ENCODE measurements around the gene MDM2. TPM values are rescaled to one million over a fixed set of nuclear protein-coding genes. Genes with fewer than 3 reads are reported as not detected.

Gene MDM2
- total RNA-seq, 1 experiment from 2014 or later = 159 TPM

GRCh38 chr12:68812553-68813241 lies 4.7 kb downstream of the MDM2 start:
- Histone ChIP-seq H3K79me1 (ENCODE audit: insufficient read depth, low read depth, low read length, poor library complexity, severe bottlenecking) (no peaks in the 10 kb centered on the region), H2BK20ac (ENCODE audit: low read depth, low read length, poor library complexity, severe bottlenecking) (no peak overlapping the region), H3T11ph (ENCODE audit: low read length) (no peak overlapping the region), H3K4me2 (ENCODE audit: insufficient read depth, insufficient read length, low read length) (no peak overlapping the region), H4K91ac (ENCODE audit: insufficient read length, low read depth, low read length) (no peak overlapping the region), H3K23ac (ENCODE audit: insufficient read length, low read depth, low read length) (no peak overlapping the region), H4K5ac (ENCODE audit: insufficient read length, low read depth, low read length) (no peak overlapping the region), H2BK120ac (ENCODE audit: low read depth, low read length, poor library complexity, severe bottlenecking) (no peak overlapping the region), H3K27ac (ENCODE audit: insufficient read length, low read depth, low read length) (no peak overlapping the region), H3K18ac (ENCODE audit: insufficient read length, low read depth, low read length) (no peak overlapping the region), H3K9ac (ENCODE audit: extremely low read depth, insufficient read length, low read length) (no peak overlapping the region), H3K27me3 (ENCODE audit: insufficient read depth, low read length) (no peaks in the 10 kb centered on the region), H3K14ac (ENCODE audit: insufficient read depth, low read length) (no peak overlapping the region), H3K56ac (ENCODE audit: insufficient read length, low read depth, low read length) (no peak overlapping the region), H2BK15ac (ENCODE audit: low read depth, low read length) (no peak overlapping the region), H3K4ac (ENCODE audit: low read depth, low read length) (no peak overlapping the region), H2BK5ac (ENCODE audit: insufficient read length, low read length) (no peak overlapping the region), H4K8ac (replicated peaks; ENCODE audit: insufficient read length, low read depth, low read length) (no peak overlapping the region), H3K9me3 (ENCODE audit: control insufficient read depth, low read depth, low read length) (no peaks in the 10 kb centered on the region), H3K79me2 (ENCODE audit: insufficient read depth, low read length) (peaks cover 5% of the 10 kb centered on the region; the same call in 1 of the 2 replicates), H4K20me1 (ENCODE audit: control insufficient read depth, insufficient read depth, insufficient read length) (no peaks in the 10 kb centered on the region), H2BK12ac (ENCODE audit: insufficient read length, low read depth, low read length) (no peak overlapping the region), H2AK5ac (ENCODE audit: insufficient read length, low read length) (no peak overlapping the region), H3K23me2 (ENCODE audit: insufficient read length, low read depth, low read length, poor library complexity, severe bottlenecking) (peaks cover 9% of the 10 kb centered on the region), H2AFZ (ENCODE audit: low read length) (no peak overlapping the region), H3K4me1 (ENCODE audit: insufficient read depth, low read length) (no peaks in the 10 kb centered on the region)
- peaks cover 27 to 80% (median 70%) of the 10 kb centered on the region in 3 experiments for H3K36me3 Mint-ChIP-seq (ENCODE audit: insufficient read depth in 1 of 3, low read depth in 3 of 3)
- peak overlapping the region in 1 of 3 experiments; percentile 67; a peak in 1 of 7 replicates for H3K27ac Mint-ChIP-seq
- no peaks in the 10 kb centered on the region for H3K27me3 Mint-ChIP-seq (ENCODE audit: low read depth)
- no peak for DNase-seq
- TF ChIP-seq CTCF (conservative IDR thresholded peaks at IDR 0.05) = no peak
- H3K4me3 Mint-ChIP-seq = peak overlapping the region in 1 of 2 experiments; percentile 14; a peak in 1 of 5 replicates
- peaks cover 0 to 2% of the 10 kb centered on the region in 2 experiments; a peak in 1 of 5 replicates for H3K9me3 Mint-ChIP-seq
- no CpG with 5 or more reads among the region's 1 CpG for WGBS (ENCODE audit: extremely low coverage, insufficient read length, low lambda C conversion rate)
- H3K4me1 Mint-ChIP-seq = peaks cover 4 to 13% of the 10 kb centered on the region in 2 experiments; a peak in 3 of 4 replicates
